AG09319 (cell line): Measurements from ENCODE around the gene RFX2.
A peak's percentile ranks its signal among the peaks of the same experiment; 100 is the strongest.

Experiments used
- DNase-seq: peaks from one replicate; pipeline ENCODE4 v3.0.0-alpha.2; 2010; ENCODE audit warnings: low read depth; ENCODE audit errors: extremely low read depth
- CTCF ChIP-seq: IDR thresholded peaks from 2 replicates; pipeline ENCODE4 v1.5.1; 2011; ENCODE audit warnings: low read depth, mild to moderate bottlenecking, inconsistent platforms, low read length, moderate library complexity

The RFX2 gene

GRCh38 chr19:6023936-6024335, 86.4 kb downstream of the RFX2 start:
- no peak for DNase-seq
- TF ChIP-seq CTCF = no peak

- no peak for DNase-seq
- TF ChIP-seq CTCF = no peak
Observed at GRCh38 chr19:6023085-6023682, 87.1 kb downstream of the RFX2 start.

DNA sequence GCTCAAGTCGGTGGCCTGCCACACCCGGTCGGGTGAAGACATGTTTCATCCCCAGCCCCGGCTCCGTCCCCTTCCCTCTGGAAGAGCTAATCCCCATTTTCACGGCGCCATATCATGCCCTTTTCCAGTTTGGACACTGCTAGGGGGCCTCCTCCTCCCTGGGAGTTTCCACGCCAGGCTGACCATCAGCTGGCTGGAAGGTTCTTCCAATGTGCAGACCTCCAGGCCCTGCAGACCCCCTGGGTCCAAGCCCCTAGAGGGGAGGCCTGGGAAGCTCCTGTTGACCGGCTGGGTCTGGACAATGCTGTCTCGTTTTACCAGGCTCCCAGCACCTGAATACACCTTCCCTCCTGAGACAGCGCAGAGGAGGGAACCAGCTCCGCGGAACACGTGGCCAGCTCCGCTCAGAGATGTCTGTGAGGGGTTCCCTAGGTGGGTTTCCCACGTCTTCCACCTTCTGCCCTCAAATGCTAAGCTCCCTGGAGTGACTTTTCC, 87.7 kb downstream of the RFX2 start:
- no peak for TF ChIP-seq CTCF
- DNase-seq = no peak

- TF ChIP-seq CTCF = peak; percentile 62
- peak; percentile 16 for DNase-seq
Observed at GRCh38 chr19:6021878-6022569, 88.3 kb downstream of the RFX2 start.

GRCh38 chr19:6020972-6021805, 89.1 kb downstream of the RFX2 start:
- DNase-seq = no peak
- no peak for TF ChIP-seq CTCF

DNA sequence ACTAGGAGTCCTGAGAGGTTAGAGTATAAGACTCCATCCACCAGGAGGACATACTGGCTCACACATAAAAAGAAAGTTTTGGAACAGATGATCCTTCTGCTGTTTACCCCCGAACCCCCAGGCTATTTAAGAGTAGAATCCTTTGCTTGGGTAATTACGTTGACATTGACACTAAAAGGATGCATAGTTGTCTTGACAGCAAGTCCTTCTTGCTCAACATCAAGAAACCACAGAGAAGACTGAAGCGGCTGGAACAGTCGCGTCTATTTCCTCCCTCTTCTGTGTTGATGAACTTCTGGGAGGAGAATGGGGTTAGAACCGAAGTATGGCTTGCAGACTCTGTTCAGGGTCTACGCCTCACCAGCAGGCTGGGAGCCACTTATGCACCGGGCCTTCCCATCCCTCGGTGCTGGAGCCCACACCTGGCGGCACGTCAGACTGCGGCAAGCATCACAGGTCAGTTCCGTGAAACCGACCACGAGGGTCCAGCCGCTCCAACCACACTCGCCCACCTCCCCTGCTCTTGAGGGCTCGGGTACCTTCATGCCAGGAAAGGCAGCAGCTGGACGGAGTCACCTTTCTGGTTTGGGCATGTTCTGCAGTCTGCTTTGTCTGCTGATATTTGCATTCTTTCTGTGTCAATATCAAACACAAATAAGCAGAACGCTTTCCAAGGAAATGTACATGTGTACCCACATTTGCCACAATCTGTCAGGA, 90.0 kb downstream of the RFX2 start:
- no peak for TF ChIP-seq CTCF
- DNase-seq = no peak
